Bronchial epithelial cell (primary cell): ENCODE measurements around the gene ELP1. TPM values are rescaled to one million over a fixed set of nuclear protein-coding genes. Genes with fewer than 3 reads are reported as not detected.
"Not testable (repeated sequence)": the region's sequence is repeated elsewhere in the genome, so short reads cannot be mapped to it uniquely, and the experiment has no call there.

Experiments
- DNase-seq: peaks from one replicate; pipeline ENCODE4 v3.0.0-alpha.2; 2010; ENCODE audit warnings: low read depth
- FAIRE-seq: peaks from 2 replicates; lab custom pipeline; 2011; peaks lifted over from hg19 to GRCh38; lab: Jason Lieb, UNC
- H3K27me3 ChIP-seq: 2 replicates; pipeline ENCODE4 v1.5.1; 2011; ENCODE audit warnings: low read length; ENCODE audit not compliant: control insufficient read depth, insufficient read depth
- H3K36me3 ChIP-seq: 2 replicates; pipeline ENCODE4 v1.5.1; 2011; ENCODE audit warnings: low read length; ENCODE audit not compliant: control insufficient read depth, insufficient read depth
- H3K4me3 ChIP-seq: 2 replicates; pipeline ENCODE4 v1.5.1; 2011; ENCODE audit warnings: mild to moderate bottlenecking, low read depth, low read length, control low read depth
- total RNA-seq: library from RNA; depleted of rRNA; stranded (reverse); fragments of >200 nt; gene quantifications from 2 replicates; pipeline ENCODE4 v1.2.1, GENCODE V29; 2014
- TF ChIP-seq, protein P1 (sequence below): IDR thresholded peaks from 2 replicates; pipeline ENCODE4 v1.5.1; 2011; ENCODE audit warnings: mild to moderate bottlenecking, moderate library complexity, low read length, control low read depth, inconsistent platforms; ENCODE audit not compliant: insufficient read depth, severe bottlenecking

Gene ELP1
- total RNA-seq, 1 donor from 2014 or later, result 37.9 TPM

DNA sequence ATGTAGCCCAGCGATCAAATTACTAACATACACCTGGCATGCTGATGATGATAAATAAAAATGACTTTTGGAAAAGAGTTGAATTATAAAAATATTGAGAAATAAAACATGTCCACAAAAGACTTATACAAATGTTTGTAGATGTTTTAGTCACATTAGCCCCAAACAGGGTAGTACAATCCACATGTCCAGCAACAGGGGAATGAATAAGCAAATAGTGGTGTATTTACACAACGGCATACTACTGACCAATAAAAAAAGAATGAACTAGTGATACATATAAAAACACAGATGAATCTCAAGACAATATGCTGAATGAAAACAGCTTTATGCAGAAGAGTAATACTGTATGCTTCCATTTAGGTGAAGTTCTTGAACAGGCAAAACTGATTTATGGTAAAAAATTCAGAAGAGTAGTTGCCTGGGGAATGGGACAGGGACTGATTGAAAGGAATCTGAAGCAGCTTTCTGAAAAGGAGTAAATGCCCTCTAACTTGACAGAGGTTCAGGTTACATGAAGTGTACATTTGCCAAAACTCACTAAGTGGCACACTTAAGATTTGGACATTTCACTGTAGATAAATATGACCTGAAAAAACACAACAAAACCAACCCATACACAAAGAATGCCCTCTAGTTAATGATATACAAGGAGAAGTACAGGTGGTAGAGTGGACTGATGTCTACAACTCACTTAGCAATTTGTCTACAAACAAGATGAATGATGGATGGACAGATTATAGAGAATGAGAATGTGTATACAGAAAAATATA, 36.4 kb downstream of the ELP1 start:
- FAIRE-seq (no peak), DNase-seq (no peak)
- TF ChIP-seq, protein P1, sequence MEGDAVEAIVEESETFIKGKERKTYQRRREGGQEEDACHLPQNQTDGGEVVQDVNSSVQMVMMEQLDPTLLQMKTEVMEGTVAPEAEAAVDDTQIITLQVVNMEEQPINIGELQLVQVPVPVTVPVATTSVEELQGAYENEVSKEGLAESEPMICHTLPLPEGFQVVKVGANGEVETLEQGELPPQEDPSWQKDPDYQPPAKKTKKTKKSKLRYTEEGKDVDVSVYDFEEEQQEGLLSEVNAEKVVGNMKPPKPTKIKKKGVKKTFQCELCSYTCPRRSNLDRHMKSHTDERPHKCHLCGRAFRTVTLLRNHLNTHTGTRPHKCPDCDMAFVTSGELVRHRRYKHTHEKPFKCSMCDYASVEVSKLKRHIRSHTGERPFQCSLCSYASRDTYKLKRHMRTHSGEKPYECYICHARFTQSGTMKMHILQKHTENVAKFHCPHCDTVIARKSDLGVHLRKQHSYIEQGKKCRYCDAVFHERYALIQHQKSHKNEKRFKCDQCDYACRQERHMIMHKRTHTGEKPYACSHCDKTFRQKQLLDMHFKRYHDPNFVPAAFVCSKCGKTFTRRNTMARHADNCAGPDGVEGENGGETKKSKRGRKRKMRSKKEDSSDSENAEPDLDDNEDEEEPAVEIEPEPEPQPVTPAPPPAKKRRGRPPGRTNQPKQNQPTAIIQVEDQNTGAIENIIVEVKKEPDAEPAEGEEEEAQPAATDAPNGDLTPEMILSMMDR, result no peak
- peaks cover 23% of the 10 kb centered on the region for H3K36me3 ChIP-seq
- no peaks in the 10 kb centered on the region for H3K27me3 ChIP-seq
- H3K4me3 ChIP-seq, result no peak overlapping the region

DNA sequence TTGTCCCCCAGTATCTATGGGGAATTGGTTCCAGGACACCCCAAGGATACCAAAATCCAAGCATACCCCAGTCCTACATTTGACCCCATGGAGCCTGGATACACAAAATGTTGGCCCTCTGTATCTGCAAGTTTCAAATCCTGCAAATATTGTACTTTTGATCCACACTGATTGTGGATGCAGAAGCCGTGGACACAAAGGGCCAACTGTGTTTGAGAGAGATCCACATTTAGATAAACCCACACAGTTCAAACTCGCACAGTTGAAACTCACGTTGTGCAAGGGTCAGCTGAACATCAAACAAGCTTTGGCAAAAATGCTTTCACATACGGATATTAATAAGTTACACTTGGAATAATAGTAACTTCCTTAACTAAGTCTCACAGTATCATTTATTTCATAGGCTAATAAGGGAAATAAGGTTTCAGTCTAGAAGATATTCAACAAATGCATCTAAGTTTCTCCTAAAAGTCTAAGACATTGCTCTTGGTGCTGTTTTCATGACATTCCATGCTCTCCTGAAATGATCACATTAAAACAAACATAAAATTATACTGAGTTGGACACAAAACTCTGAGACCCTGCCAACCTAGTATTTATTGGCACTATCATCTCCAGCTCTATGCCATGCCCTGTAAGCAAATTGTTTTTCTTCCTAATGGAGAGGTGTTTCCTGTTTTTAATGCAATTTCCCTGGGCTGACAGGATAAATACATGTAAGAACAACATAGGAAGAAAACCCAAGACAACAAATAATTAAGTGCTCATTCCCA, 39.5 kb downstream of the ELP1 start:
- TF ChIP-seq, protein P1, result no peak
- peaks cover 30% of the 10 kb centered on the region for H3K36me3 ChIP-seq
- DNase-seq (no peak), FAIRE-seq (no peak)
- H3K27me3 ChIP-seq, result no peaks in the 10 kb centered on the region
- no peak overlapping the region for H3K4me3 ChIP-seq

DNA sequence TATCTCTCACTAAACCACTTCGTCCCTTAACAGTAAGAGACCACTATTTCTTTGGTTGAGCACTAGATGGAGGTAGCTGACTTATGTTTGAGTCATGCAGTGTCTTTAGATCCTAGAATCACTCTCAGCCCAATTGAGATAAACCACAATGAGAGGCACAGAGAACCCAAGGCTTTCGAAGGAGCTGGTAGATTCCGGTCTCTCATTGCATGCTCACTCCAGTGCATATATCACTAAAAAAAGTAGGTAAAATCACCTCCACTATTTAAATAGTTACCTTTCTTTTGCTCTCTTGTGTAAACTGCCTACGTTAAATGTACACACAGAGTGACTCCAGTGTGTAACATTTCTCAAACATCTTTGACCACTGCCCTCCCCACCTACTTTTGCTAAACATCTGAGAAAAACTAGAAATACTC, 44.3 kb downstream of the ELP1 start:
- Histone ChIP-seq H3K4me3 (no peak overlapping the region), H3K27me3 (no peaks in the 10 kb centered on the region), H3K36me3 (peaks cover 19% of the 10 kb centered on the region)
- DNase-seq (peak; percentile 48), FAIRE-seq (no peak)
- TF ChIP-seq, protein P1, result no peak

DNA sequence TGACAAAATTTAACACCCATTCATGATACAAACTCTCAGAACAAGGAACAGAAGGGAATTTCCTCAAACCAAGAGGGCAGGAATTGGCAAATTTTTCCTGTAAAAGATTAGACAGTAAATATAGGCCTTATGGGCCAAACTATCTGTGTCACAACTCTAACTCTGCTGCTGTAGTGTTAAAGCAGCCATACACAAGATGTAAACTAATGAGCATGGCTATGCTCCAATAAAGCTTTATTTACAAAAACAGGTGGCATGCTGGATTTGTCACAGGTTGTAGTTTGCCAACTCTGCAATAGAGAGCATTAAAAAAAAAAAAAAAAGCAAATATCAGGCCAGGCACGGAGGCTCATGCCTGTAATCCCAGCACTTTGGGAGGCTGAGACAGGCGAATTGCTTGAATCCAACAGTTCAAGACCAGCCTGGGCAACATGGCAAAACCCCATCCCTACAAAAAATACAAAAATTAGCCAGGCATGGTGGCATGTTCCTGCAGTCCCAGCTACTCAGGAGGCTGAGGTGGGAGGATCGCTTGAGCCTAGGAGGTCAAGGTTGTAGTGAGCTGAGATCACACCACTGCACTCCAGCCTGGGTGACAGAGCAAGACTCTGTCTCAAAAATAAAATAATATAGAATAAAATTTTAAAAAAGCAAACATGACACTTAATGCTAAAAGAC, 47.2 kb downstream of the ELP1 start:
- not testable (repeated sequence) for H3K36me3 ChIP-seq, H3K27me3 ChIP-seq, FAIRE-seq, DNase-seq, H3K4me3 ChIP-seq

DNA sequence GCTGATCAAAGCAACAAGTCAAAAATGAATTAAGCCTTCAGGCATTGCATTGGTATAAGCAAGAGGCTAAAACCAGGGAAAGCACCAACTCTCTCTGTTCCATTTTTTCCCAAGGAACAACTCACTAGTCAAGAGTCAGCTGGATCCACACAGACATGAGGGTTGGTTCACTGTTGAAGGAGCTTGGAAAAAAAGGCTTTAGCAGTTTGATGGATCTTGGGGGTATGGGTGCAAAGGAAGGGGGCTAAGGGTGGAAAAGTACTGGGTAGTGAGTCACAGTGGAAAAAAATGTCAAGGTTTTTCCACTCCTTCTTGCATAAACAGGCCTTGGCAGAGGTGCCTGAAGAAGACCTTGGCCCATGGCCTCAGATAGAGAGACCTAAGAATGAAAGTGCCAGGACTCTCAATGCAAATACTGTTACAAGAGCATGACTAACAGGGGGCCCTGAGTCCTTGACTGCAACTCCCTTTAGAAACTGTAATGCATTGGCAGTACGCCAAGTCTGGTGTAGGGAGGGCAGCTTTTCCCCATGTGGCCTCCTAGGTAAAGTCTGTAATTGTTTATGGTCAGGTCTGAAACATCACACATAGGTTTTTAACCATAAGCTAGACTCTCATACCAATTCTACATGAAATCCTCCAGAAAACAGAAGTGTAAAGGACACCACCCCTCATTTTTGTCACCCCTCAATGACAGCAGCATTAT, 48.1 kb downstream of the ELP1 start:
- H3K4me3 ChIP-seq, result no peak overlapping the region
- TF ChIP-seq, protein P1, result no peak
- peaks cover 7% of the 10 kb centered on the region for H3K36me3 ChIP-seq
- FAIRE-seq (no peak), DNase-seq (peak; percentile 89)
- H3K27me3 ChIP-seq, result no peaks in the 10 kb centered on the region
